Left renal pelvis (tissue), 4 donors: ENCODE results near the gene ADRA2B. TPM values are rescaled to one million over a fixed set of nuclear protein-coding genes. Genes with fewer than 3 reads are reported as not detected.

ENCODE experiments used
- DNase-seq, 4 donors: peaks; one replicate each; pipeline ENCODE4 v3.0.0-alpha.2; 2013; ENCODE audit warnings: low read depth in 4 of 4, low spot score in 3 of 4
- polyA plus RNA-seq, 4 donors: library from polyadenylated mRNA; unstranded; fragments of 120-200 nt; gene quantifications; one replicate each; pipeline ENCODE4 v1.2.1, GENCODE V29; 2013; ENCODE audit not compliant: insufficient read length in 4 of 4

The ADRA2B gene
- polyA plus RNA-seq, 4 donors: 2.2 to 5.1 (median 3.4) TPM

DNA sequence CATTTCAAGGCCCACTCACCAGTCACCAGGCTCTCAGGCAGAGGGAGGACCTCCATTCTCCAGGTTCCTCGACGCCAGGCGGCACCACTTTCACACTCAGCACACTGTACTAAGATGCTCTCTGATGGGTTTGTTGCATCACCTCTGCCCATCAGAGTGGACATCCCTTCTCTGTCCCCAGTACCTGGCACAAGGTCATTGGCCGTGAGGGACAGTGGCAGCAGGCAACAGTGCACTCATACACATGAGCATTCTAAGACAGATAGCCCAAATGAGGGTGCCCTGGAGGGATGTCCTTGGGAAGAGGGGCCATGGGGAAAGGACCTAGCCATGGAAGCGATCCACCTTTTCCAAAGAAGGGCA lies 3.0 kb upstream of the ADRA2B start:
- DNase-seq: no peak

DNA sequence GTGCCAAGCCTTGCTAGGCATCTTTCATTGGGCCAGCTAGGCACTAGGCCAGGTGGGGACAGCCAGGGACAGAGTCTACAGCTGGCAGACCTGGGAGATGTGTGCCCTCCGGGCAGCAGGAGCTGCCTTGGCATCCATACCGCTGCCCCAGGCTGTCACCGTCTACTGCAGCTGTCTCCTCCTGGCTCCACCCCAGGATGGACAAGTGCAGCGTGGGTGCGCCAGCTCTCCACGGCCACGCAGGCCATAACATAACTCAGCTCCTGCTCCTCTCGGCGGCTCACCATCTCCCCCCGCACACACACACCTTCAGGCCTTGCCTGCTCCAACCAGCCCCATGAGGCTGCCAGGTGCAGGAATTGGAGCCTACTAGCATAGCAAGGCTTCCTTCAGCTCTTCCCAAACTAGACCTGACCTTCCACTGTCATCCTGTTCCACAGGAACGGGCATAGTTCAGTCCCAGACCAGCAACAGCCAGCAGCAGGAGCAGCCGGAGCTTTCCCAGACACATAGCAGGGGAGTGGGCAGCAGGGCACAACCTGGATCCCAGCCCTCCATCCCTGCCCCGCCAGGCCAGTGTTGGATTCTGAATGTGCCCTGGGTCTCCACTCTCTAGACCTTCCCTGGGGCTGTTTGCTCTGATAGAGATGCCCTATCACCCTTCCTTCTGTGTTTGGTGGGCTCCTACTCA lies 2.5 kb upstream of the ADRA2B start:
- DNase-seq: no peak

DNA sequence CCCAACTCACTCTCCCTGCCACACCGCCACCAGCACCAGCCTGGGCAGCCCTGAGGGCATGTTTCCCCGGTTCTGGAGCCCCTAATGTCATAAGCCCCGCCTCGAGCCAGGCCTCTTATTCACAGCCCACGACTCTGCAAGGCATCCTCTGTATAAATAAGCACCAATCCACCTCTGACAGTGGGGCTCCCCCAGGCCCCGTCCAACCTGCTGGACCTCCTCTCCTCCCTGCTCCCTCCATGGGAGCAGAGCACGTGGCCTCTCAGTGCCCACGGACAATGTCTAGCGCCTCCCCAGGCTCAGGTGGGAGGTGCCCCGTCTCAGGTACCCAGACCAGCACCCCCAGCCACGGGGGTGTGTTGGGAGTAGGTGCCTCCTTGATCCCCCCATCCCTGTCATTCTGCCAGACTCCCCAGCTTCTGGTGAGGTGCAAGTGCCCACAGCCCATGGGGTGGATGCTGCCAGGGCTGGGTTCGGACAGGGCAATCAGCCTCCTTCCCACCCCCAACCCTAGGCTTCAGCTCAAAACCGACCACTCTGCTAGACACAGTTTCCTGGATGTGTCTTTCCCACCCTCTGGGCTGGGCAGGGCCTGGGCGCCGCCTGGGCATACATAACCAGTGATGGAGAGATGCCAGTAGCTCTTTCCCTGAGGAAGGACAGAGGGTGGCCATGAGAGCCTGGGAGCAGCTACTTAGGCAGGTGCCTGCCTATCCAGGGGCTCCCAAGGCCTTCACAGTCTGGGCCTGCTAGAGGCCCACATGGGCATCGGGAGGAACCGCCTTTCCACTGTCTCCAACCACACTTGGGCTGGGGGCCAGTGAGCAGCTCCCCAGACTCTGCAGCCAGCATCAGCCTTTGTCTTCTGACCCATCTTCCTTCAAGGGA lies 1.6 kb upstream of the ADRA2B start:
- DNase-seq: no peak

DNA sequence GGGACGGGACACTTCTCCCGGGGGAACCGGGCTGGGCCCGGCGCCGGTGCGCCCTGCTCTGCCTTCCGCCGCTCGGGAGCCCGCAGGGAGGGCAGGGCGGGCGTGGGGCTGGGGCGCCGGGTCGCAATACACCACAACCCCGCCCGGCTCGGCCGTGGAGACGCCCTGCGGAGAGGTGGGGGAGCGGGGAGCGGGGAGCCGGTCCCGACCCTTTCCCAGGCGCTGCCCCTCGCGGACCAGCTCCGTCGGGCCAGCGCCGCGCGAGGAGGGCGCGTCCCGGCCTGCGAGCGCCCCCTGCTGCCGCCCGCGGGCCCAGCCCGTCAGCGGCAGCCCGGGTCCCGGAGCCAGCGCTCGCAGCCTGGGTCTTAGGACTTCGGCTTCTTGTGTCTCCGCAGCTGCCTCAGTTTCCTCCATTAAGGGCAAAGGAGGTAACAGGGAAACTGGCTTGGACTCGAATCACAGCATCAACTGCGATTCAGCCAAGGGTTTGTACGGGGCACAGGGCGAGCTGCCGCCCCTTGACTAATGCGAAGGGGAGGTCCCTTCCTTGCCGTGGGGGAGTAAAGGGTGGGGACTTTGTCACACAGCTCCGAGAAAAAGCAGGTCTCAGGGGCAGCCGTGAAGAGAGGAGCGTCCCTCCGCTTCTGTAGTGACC lies 635 bp upstream of the ADRA2B start:
- DNase-seq: no peak

DNA sequence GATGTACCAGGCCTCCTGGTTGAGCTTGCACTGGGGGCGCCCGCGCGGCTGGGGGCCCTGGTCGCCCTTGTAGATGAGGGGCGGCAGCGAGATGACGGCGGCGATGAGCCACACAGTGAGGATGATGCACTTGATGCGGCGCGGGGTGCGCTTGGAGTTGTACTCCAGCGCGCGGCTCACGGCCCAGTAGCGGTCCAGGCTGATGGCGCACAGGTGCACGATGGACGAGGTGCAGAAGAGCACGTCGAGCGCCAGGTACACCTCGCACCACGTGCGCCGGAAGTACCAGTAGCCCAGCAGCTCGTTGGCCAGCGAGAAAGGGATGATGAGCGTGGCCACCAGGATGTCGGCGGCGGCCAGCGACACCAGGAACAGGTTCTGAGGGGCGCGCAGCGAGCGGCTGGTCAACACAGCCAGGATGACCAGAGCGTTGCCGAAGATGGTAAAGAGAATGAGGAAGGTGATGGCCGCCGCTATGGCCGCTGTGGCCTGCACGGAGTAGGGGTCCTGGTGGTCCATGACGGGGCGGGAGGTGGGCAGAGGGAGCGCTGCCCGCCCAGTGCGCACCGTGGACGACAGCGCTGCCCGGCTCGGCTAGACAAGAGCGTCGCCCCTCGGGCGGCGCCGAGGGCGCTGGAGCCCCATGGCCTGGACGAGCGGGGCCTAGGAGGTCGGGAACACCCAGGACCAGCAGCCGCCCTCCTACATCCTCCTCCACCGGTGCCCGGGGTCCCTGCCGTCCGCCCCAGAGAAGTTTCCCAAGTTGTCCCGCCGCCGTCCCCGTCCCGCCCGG lies 544 bp downstream of the ADRA2B start:
- DNase-seq: no peak

GRCh38 chr2:96114903-96115581 lies 1.3 kb downstream of the ADRA2B start:
- no peak for DNase-seq

DNA sequence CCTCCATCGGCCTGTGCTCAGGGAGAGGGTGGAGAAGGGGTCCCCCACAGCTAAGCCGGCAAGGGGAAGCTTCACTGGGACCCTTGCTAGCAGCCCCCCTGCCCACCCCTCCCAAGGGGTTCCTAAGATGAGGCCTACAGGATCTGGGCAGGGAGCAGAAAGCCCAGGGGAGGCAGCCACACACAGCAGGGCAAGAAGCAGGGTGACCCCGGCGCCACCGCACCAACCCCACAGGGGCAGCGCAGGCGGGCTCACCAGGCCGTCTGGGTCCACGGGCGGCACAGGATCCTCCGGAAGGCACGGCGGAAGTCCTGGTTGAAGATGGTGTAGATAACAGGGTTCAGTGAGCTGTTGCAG lies 1.8 kb downstream of the ADRA2B start:
- no peak for DNase-seq

GRCh38 chr2:96113951-96114350 lies 2.4 kb downstream of the ADRA2B start:
- no peak for DNase-seq

DNA sequence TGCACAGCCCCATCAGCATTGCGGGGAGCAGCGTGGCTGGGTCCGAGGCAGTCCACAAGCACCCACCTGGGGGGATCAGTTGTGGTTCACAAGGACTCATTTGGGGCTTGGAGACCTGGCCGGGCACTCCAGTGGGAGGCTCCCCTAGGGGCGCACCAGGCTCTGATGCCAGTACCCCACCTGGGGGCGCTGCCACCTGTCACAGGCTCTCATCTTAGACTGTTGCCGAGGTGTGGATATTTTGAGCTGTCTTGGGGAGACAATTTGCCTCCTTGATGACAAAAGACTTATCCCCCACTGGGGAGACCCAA lies 3.0 kb downstream of the ADRA2B start:
- DNase-seq: no peak

DNA sequence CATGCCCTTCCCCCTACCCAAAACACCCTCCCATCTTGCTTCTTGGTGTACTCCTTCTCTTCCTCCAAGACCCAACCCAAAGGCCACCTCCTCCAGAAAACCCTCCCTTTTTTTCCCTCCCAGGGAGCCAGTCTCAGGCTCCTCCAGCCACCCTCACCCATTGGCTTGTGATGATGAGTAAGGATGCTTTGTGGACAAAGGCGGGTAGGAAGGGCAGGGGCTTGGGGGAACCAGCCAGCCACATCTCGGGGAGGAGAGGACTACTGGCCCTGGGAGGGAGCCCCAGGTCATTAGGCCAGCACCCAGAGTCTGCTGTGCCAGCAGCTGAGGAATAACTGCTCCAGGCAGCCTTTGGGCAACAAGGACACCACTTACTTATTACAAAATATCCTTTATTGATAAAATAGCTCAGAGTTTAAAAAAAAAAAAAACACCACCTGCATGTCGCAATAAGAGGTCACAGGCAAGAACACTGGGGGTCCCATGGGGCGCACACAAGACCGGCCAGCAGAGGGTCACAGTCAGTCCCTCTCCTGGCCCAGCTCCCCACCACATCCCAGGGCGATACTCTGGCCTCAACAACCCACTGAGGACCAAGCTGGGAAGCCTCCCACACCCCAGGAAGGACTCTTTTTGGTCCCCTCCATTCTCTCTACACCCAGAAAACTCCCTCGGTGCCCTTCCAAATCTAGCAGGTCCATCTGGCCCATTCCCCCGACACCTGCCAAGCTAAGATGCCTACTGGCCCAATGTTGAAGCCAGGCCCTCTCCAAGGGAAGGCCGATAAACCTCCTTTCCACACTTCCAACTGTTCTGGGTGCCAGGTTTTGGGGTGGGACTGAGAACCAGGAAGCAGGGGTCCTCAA lies 3.6 kb downstream of the ADRA2B start:
- DNase-seq: no peak

DNA sequence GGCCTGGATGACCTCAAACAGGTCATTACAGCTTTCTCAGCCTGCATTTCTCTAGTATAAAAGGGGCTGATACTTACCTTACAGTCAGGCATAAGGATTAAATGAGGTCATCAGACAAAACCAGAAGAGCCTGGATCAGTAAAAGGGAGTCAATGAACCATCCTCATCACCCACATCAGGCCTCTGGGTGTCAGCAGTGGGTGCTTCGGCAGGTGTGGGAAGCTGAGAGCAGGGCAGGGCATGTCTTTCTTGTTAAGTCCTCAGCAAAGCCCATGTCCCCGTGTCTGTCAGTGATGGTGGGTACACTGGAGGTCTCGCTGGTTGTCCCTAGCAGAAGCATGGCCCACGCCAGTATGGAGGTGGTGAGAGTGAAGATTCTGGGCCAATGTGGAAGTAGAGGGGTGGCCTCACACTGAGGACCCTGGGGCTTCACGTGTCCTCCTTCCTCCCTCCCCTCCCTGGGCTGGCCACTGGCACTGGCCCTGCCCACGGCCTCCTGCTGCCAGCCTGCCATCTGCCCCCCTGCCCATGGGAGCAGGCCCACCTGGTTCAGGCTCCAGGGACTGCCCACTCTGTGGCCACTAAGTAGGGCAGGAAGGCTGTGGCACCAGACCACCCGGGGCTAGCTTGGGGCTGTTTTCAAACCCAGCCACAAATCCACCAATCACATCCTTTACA lies 4.4 kb downstream of the ADRA2B start:
- no peak for DNase-seq

GRCh38 chr2:96111257-96111640 lies 5.1 kb downstream of the ADRA2B start:
- DNase-seq: no peak

- DNase-seq: no peak
Observed at GRCh38 chr2:96110621-96111256, 5.6 kb downstream of the ADRA2B start.

DNA sequence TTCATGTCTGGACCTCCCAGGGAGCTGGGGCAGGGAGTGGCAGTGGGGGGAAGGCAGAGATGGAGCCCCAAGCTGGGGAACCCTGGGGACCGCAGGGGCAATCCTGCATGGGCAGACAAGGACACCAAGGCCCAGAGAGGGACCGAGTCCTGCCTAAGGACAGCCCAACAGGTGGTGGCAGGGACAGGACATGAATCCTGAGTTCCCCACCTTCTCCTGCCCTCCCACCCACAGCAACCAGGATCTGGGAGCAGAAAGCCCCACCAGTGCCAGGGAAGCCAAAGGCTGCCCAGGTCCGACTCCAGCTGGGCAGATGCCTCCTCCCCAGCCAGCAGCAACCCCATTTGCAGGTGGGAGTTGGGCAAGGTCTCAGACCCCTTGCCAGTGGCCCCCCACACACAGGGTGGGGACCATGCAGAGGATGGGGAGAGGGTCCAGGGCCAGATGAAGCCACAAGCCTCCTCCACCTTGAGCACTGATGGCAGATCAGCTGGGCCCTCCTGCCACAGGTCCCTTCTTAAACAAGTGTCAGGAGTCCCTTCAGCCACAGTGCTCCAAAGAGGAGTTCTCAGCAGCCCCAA lies 6.3 kb downstream of the ADRA2B start:
- DNase-seq: no peak

DNA sequence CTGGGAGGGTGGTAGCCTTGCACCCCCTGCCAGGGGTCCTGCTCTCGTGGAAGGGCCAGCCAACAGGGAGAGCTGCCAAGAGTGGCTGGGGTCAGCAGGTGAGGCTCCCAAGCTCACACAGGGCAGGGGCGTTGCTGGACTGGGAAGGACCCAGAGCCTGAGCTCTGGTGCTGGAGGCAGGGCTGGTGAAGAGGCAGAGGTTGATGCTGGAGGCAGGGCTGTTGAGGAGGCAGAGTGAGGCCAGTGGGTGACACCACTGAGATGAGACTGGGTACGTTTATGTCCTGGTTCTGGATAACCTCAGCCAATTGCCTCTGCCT lies 7.0 kb downstream of the ADRA2B start:
- no peak for DNase-seq

DNA sequence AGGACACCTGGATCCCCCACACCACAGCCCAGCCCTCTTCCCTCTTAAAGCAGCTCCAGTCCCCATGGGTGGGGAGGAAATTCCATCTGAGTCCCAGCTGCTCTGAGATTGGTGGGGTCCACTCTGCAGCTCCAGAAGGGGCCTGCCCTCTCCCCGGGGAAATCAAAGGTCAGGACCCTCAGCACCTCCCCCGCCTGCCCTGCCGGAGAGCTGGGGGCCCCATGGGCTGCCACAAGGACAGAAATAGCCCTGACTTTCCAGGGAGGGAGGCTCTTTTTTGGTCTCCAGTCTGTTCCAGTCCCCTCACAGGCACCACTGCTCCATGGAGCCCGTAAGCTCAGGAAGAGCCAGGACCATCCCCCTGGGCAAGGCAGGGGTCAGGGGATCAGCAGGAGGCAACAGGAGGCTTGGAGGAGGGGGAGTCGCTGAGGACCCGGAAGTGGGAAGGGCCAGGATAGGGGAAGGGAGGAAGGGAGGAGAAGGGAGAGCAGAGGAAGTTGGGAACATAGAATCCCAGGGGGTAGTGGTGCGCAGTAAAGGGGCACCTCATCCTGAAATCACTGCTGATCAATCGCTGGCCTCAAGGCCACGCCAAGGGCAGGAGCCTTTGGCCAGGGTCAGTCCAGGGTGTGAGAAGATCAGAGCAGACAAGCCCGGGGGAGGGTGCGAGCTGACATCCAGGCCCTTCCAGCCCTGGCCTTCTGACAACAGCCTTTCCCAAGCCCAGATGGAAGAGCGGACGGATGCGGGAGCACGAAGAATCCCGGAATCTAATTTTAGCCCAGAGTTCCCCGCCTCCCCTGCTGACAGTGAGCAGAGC lies 7.6 kb downstream of the ADRA2B start:
- no peak for DNase-seq

- DNase-seq: no peak
Observed at GRCh38 chr2:96108151-96108540, 8.2 kb downstream of the ADRA2B start.

GRCh38 chr2:96107708-96108065 lies 8.7 kb downstream of the ADRA2B start:
- DNase-seq: no peak
